GM19467 (cell line): ENCODE data around the gene MPLKIP.
A peak's percentile ranks its signal among the peaks of the same experiment; 100 is the strongest.
"Not testable (repeated sequence)": the region's sequence is repeated elsewhere in the genome, so short reads cannot be mapped to it uniquely, and the experiment has no call there.

ENCODE experiments used
- ATAC-seq: cut with Tn5 transposase; IDR thresholded peaks from one replicate; pipeline ENCODE4 v1.9.1; 2021; ENCODE audit warnings: mild to moderate bottlenecking, moderate library complexity; ENCODE audit not compliant: unreplicated experiment

The MPLKIP gene

GRCh38 chr7:40133561-40134427, 628 bp downstream of the MPLKIP start:
- peak; percentile 42 for ATAC-seq

- ATAC-seq: no peak
These were observed 11.5 kb downstream of the MPLKIP start for GRCh38 chr7:40122940-40123254.

GRCh38 chr7:40122100-40122939, 12.1 kb downstream of the MPLKIP start:
- not testable (repeated sequence) for ATAC-seq

- no peak for ATAC-seq
These were observed 14.4 kb downstream of the MPLKIP start for GRCh38 chr7:40120020-40120419.

- ATAC-seq: not testable (repeated sequence)
These were observed 16.2 kb downstream of the MPLKIP start for GRCh38 chr7:40118201-40118600.

GRCh38 chr7:40117199-40117598, 17.2 kb downstream of the MPLKIP start:
- ATAC-seq: not testable (repeated sequence)

- no peak for ATAC-seq
These were observed 18.5 kb downstream of the MPLKIP start for GRCh38 chr7:40115936-40116335.

- ATAC-seq: no peak
These were observed 28.4 kb downstream of the MPLKIP start for GRCh38 chr7:40105879-40106473.

- ATAC-seq: no peak
These were observed 31.5 kb downstream of the MPLKIP start for GRCh38 chr7:40102897-40103296.

- ATAC-seq: no peak
These were observed 33.2 kb downstream of the MPLKIP start for GRCh38 chr7:40101201-40101600.

GRCh38 chr7:40099837-40100236, 34.6 kb downstream of the MPLKIP start:
- no peak for ATAC-seq

GRCh38 chr7:40098810-40099209, 35.6 kb downstream of the MPLKIP start:
- no peak for ATAC-seq

GRCh38 chr7:40097728-40098127, 36.7 kb downstream of the MPLKIP start:
- no peak for ATAC-seq

GRCh38 chr7:40095695-40096327, 38.6 kb downstream of the MPLKIP start:
- no peak for ATAC-seq

- no peak for ATAC-seq
These were observed 39.2 kb downstream of the MPLKIP start for GRCh38 chr7:40095230-40095629.

- ATAC-seq: no peak
These were observed 40.6 kb downstream of the MPLKIP start for GRCh38 chr7:40093631-40094350.

- ATAC-seq: no peak
These were observed 42.2 kb downstream of the MPLKIP start for GRCh38 chr7:40092182-40092581.

GRCh38 chr7:40077849-40078248, 56.6 kb downstream of the MPLKIP start:
- no peak for ATAC-seq
